ENCODE results near the gene RPTOR.

Gene RPTOR

DNA sequence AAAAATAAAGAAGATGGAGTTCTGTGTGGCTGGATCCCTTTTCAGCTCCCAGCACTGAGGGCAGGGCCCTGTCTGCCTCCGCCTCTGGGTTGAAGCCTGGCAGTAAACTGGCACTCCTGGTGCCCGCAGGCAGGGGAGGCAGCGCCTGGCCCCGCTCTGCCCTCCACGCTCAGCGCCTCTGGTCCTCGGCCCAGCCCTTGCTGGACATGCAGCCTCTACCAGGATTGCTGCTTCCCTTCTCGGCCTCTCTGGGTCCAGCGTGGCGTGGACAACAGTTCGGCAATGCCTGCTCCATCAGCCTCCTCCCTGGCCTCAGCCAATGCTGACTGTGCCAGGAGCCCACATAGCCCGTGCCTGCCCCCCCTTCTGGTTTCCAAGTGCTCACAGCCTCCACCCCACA lies 362.6 kb downstream of the RPTOR start:
- no peak for DNase-seq (ENCODE audit: low read depth, low spot score)

GRCh38 chr17:80908211-80908610 lies 363.6 kb downstream of the RPTOR start:
- no peak for DNase-seq (ENCODE audit: low read depth, low spot score)

DNA sequence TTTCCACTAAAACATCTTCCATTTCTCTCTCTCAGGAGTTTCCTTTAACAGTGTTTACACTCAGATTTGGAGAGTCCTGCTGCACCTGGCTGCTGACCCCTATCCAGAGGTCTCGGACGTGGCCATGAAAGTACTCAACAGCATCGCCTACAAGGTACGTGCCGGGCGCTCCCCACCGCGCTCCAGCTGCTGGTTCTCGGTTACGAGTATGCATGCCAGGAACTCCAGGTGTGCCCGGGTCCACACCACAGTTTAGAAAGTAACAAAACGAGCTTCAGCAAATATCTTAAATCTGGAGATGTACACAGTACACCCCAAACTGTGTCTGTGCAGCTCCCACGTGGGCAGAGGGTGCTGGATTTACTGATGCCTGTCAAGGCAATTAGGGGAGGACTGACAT lies 364.1 kb downstream of the RPTOR start:
- no peak for DNase-seq (ENCODE audit: low read depth, low spot score)

- DNase-seq (ENCODE audit: low read depth, low spot score): no peak
These were observed 365.0 kb downstream of the RPTOR start for GRCh38 chr17:80909635-80910034.

DNA sequence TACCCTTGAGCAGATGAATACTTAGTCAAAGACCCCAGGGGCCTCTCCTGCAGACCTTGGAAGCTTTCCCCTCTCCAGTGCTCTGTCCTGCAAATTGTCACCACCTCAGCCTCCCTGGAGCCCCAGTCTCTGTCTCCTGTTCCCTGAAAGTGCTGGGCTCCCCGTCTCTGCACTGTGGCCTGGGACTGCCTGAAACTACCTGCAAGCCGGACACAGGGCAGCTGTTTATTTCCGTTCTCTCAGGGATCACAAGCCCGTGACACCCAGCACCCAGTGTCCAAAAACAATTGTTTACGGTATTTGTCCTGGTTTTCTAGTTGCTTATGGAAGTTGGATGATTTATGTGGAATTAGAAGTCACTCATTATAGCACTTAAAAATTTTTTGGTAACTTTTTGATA lies 365.4 kb downstream of the RPTOR start:
- no peak for DNase-seq (ENCODE audit: low read depth, low spot score)

DNA sequence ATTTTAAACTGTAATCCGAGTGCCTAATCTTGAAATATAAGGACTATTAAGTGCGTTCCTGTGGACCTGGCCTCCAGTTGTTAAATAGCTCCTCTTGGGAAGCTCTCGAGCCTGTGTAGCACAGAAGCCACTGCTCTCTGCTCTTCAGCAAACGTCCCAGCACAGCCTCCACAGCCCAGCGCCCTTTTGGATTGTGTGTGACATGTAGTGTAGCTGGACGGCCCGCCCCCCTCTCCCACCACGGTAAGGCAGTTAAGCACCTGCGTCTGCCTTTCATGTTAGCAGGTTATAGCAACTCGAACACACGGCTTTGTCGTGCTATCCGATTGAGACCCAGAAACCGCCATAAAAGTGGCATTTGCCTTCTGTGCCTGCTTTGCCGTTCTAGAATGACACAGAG lies 367.8 kb downstream of the RPTOR start:
- DNase-seq (ENCODE audit: low read depth, low spot score): no peak

DNA sequence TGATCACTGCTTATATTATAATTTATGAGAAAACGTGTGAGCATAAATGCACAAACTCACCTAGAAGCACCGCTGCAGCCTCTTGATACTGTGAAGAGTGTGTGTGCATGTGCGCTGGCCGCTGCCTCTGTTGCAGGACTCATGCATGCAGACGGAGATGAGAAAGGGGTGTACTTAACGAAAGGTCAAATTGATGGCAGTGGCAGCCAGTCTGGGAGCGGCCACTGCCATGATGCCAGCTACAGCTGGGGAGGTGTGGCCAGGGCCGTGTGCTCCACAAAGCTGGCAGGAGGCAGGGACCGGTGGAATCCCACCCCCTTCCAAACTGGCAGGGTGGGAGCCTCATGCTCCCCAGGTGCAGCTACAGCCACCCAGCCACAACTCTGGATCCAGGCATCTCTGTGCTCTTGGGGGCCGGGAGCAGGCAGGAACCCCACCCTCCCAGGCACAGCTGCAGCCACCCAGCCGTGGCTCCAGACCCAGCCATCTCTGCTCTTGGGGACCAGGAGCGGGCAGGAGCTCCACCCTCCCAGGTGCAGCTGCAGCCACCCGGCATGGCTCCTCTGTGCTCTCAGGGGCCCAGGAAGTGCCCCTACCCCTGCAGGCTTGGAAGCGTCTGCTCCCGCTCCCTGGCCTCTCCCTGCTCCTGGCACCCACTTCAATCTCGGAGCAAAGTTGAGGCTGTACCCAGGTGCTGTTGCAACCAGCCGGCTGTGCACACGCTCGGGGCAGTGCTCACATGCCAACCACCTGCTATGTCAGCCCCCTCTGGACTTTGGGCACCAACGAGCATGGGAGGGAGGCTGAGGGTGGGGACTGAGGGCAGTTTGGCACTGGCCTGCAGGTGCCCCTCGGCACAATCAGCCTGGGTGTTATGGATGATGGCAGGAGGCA lies 369.5 kb downstream of the RPTOR start:
- DNase-seq (ENCODE audit: low read depth, low spot score): no peak

DNA sequence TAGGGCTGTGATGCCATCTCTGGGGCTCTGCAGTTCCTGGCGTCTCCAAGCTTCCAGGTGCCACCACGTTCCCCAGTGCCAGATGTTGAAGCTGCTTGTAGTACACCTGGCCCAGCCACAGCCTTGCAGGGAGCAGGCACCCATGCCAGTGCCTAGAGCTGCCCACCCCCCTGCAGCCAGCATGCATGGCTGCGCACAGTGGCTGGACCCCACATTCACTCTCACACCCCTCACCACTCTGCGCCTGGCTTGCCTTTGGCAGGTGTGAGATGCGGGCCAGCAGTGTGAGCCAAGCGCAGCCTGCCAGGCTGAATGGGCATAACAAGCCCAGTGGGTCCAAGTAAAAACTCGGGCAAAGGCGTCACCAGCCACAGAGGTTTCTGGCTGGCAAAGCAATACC lies 371.6 kb downstream of the RPTOR start:
- no peak for DNase-seq (ENCODE audit: low read depth, low spot score)

GRCh38 chr17:80917716-80918560 lies 373.3 kb downstream of the RPTOR start:
- DNase-seq (ENCODE audit: low read depth, low spot score): no peak

GRCh38 chr17:80918731-80919130 lies 374.1 kb downstream of the RPTOR start:
- no peak for DNase-seq (ENCODE audit: low read depth, low spot score)

DNA sequence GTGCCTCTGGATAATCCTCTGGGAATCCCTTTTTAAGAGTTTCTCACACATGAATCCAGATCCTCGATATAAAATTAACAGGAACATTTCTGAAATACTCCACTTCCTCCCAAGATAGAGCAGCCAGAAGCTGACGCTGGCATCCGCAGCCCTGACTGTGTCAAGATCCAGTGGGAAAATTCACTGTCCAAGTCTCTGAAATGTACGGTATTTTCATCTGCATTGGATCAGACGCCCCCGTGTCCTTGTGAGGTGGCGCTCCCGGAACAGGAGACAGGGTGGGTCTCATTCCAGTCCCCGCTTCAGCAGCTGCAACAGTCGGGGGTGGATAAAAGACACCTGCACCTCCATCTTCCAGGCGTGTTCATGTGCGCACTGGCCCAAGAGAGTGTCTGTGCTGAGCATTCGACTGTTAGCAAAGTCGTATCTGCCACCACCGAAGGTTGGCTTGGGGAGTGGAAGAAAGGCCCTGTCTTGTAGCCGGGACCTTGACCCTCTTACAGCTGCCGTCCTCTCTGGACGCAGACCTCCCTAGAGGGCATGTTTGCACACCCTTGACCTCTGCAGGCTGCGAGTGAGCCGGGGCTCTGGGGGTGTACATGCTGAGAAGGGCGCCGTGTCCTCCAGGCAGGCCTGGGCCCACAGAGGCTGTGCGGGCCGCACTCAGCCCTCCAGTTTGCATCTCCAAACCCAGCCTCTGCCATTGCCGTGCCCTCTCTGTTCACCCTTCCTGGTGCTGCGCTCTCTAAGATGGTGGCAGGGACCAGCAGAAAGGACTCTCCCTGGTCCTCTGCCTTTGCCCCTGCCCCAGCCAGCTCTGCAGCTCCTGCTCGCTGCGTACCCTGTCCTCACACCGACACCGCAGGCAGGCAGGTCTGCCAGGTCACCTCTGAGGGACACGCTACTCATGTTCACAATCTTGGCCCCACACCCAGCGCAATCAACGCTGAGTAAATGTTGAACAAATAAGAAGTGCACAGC lies 375.0 kb downstream of the RPTOR start:
- DNase-seq (ENCODE audit: low read depth, low spot score): no peak

DNA sequence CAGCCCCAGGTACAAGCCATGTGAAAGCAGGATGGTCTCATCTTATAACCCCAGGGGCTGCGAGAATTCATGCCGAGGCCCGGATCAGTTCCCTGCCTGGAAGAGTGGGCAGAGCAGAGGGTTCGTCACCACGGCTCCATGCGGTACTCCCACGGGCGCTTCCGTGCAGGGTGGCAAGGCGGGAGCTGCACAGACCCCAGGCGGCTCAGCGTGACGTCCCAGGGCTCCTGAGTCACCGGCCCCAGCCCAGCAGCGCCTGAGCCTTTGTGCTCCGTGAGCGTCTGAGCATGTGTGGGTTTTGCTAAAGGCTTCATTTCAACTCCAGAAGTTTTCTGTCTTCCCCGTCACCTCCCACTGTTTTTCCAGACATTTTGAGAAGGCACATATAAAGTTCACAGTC lies 375.8 kb downstream of the RPTOR start:
- DNase-seq (ENCODE audit: low read depth, low spot score): no peak

DNA sequence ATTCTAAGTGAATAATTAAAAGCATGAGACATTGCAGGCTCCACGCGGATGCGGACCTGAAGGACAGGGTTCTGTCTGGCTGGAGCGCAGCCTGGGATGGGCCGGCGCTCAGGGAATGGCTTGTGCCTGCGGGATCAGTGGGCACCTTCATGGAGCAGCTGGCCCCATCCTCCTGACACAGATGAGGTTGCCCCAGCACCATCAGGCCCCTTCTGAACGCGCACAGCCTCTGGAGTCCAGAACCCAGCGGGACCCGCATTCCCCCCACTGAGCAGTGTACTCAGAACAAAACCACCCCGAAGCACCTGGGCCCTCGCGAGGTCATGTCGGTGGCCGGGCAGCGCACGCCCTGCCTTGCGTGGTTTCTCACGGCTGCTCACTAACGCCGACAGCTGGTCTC lies 376.5 kb downstream of the RPTOR start:
- DNase-seq (ENCODE audit: low read depth, low spot score): no peak

DNA sequence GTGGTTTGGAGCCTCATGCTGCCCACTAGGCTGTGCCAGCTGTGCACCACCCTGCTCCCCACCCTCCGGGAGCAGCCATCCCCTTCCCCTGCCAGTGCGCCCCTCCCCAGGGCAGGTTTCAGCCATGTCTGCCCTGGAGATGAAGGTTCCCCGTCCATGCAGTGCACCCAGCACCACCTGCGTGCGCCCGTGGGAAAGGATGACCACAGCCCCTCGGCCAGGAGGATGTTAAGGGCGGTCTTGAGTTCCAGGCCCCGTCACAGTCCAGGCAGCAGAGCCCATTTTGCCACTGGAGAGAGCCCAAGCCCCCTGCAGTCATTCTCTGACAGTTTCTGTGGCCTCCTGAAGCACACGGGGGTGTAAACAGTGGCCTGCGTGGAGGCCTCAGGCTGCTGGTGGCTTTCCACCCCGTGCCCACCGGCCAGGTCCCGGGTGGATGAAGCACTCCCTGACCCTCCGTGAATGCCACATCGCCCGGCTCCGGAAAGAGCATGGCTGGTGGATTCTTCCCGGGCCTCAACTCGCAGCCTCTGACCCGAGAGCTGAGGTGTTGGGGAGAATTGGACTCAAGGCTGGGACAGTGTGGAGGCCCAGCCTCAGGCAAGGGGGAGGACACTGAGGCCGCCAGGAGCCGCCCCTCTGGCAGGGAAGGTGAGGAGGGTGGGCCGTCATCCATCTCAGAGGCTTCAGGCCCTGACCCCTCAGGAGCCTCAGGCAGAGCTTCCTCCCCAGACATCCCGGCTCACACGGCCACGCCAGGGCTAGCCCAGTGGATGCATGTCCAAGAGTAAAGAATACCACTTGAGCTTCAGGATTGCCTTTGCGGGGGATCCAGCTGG lies 377.3 kb downstream of the RPTOR start:
- no peak for DNase-seq (ENCODE audit: low read depth, low spot score)

DNA sequence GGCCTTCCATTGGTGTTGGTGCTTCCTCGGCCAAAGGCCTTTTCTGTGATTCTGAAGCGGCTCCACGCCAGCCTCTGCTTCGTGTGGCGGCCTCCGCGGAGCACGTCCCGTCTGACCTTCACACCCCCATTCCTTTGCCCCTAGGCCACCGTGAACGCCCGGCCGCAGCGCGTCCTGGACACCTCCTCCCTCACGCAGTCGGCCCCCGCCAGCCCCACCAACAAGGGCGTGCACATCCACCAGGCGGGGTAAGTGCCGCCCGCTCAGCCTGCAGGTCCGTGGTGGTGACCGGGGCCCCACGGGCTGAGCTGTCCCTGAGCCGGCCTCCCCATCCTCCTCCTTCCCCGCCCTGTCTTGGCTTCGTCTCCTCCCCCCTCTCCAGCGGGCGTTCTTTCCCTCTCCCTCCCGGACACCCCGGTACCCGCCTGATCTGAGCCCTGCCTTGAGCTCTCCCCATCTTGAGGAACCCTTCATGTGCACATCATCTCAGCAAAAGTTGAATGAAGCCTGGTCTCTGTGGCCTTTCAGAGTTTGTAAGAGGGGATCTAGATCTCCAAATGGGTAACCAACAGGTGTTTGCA lies 378.0 kb downstream of the RPTOR start:
- no peak for DNase-seq (ENCODE audit: low read depth, low spot score)

- DNase-seq (ENCODE audit: low read depth, low spot score): no peak
These were observed 378.8 kb downstream of the RPTOR start for GRCh38 chr17:80923211-80924110.

- DNase-seq (ENCODE audit: low read depth, low spot score): no peak
These were observed 379.6 kb downstream of the RPTOR start for GRCh38 chr17:80924111-80924806.

DNA sequence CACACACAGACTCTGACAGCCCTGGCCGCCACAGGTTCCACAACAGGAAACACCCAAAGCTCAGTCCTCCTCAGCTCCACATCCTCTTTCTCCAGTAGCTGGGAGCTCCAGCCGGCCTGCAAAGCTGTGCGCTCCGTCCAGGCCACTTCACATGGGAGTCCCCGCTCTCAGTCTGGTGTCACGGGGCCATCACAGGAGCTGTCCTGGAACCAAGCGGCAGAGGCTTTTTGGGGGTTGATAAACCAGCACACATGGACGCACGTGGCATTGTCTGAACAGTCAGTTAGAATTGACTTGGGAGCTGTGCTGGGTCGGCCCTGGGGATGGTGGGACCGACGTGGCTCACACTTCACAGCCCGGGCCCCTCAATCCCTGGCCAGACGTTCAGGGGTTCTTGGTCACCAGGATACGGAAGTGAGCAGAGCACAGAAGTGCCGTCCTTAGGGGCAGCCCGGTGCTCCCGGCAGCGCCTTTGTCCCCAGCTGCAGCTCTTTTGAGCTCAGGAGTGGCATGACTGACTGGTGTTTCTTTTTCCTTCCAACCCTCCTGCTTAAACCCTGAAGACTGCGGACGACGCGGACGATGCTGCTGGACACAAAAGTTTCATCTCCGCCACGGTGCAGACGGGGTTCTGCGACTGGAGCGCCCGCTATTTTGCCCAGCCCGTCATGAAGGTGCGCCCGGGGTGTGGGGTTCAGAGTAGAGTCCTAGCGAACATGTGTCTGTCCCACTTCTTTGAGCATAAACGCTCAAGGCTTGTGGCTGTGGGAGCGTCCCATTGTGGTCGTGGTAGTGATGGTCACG lies 380.4 kb downstream of the RPTOR start:
- no peak for DNase-seq (ENCODE audit: low read depth, low spot score)
